K562 (cell line): Measurements from ENCODE around the gene MAU2. TPM values are rescaled to one million over a fixed set of nuclear protein-coding genes. Genes with fewer than 3 reads are reported as not detected.

ENCODE experiments used
- ATAC-seq: fragments of 200-7000 bp; cut with Tn5 transposase; 3 replicates; pipeline ENCODE4 v1.9.1; 2020; ENCODE audit warnings: moderate library complexity
- BruUV-seq: library from RNA; stranded (reverse); fragments of 400-500 nt; replicated peaks from 2 replicates; lab custom pipeline; 2021; lab: Mats Ljungman, UMichigan
- CTCF ChIA-PET: fragments of 300-600 bp; formaldehyde crosslinking; extraction: SDS; loops from one replicate; lab custom pipeline; 2021; ENCODE audit warnings: low intra/inter-chr PET ratio; lab: Yijun Ruan, JAX
- POLR2A ChIA-PET: fragments of 300-600, 350-650 bp; sonication (Branson Sonifier 250); formaldehyde crosslinking; extraction: SDS; loops from one replicate; lab custom pipeline; 2021; ENCODE audit warnings: antibody characterized with exemption, inconsistent platforms; lab: Yijun Ruan, JAX
- DNase-seq, 4 experiments: peaks; one replicate each; pipeline versions ENCODE4 v3.0.0 to v3.0.0-alpha.2; 2011 to 2018; ENCODE audit warnings: low spot score in 3 of 4, mixed read lengths in 3 of 4; ENCODE audit errors: extremely low read depth in 1 of 4
- FAIRE-seq: peaks from 2 replicates; lab custom pipeline; 2011; peaks lifted over from hg19 to GRCh38; lab: Jason Lieb, UNC
- H2AFZ ChIP-seq: 2 replicates; pipeline ENCODE4 v1.6.0; 2011; ENCODE audit warnings: low read depth, low read length, control low read depth, inconsistent platforms
- H3K27ac ChIP-seq: fragments of 200-600 bp; 3 replicates; pipeline ENCODE4 v1.8.0; 2011; ENCODE audit warnings: low read depth, mild to moderate bottlenecking, control low read depth, inconsistent platforms, low read length, moderate library complexity, mixed read lengths; ENCODE audit errors: extremely low read depth
- H3K27me3 ChIP-seq, 2 experiments: fragments of 300-600 bp in 1 of 2; 2 replicates in 1 of 2; 3 replicates in 1 of 2; pipeline versions ENCODE4 v1.6.0 to v1.8.0; 2011; ENCODE audit warnings: inconsistent platforms in 2 of 2, low read length in 2 of 2, mild to moderate bottlenecking in 1 of 2, mixed read lengths in 1 of 2, moderate library complexity in 1 of 2; ENCODE audit not compliant: control insufficient read depth in 2 of 2, insufficient read depth in 2 of 2
- H3K36me3 ChIP-seq: fragments of 300-600 bp; 3 replicates; pipeline ENCODE4 v1.8.0; 2011; ENCODE audit warnings: mild to moderate bottlenecking, low read length, inconsistent platforms; ENCODE audit not compliant: control insufficient read depth, insufficient read depth
- H3K4me1 ChIP-seq, 2 experiments: fragments of 200-600 bp in 1 of 2; replicated peaks in 1 of 2; 2 replicates in 1 of 2; 3 replicates in 1 of 2; pipeline versions ENCODE4 v1.5.1 to v1.8.0; 2011; ENCODE audit warnings: inconsistent platforms in 2 of 2, low read length in 2 of 2, mild to moderate bottlenecking in 1 of 2, mixed read lengths in 1 of 2, moderate library complexity in 1 of 2; ENCODE audit not compliant: control insufficient read depth in 2 of 2, insufficient read depth in 2 of 2
- H3K4me2 ChIP-seq: 2 replicates; pipeline ENCODE4 v1.6.1; 2011; ENCODE audit warnings: low read length, control low read depth, inconsistent platforms, mixed read lengths; ENCODE audit not compliant: insufficient read depth
- H3K4me3 ChIP-seq: fragments of 200-600 bp; sonication (generic), shearing (Covaris generic); 2 replicates; pipeline ENCODE4 v1.5.1; 2016; ENCODE audit warnings: control low read depth, inconsistent platforms
- H3K79me2 ChIP-seq: fragments of 200-600 bp; 3 replicates; pipeline ENCODE4 v1.8.0; 2011; ENCODE audit warnings: low read length, inconsistent platforms; ENCODE audit not compliant: control insufficient read depth, insufficient read depth
- H3K9ac ChIP-seq, 2 experiments: 2 replicates each; pipeline versions ENCODE4 v1.6.0 to v1.6.1; 2011; ENCODE audit warnings: low read depth in 2 of 2, low read length in 2 of 2, control low read depth in 1 of 2, inconsistent platforms in 1 of 2, mild to moderate bottlenecking in 1 of 2, mixed read lengths in 1 of 2; ENCODE audit not compliant: insufficient read depth in 1 of 2
- H3K9me1 ChIP-seq: one replicate; pipeline ENCODE4 v1.6.0; 2011; ENCODE audit warnings: inconsistent platforms, mild to moderate bottlenecking, low read length, moderate library complexity; ENCODE audit not compliant: control insufficient read depth, insufficient read depth
- H3K9me3 ChIP-seq: replicated peaks from 2 replicates; pipeline ENCODE4 v1.5.1; 2011; ENCODE audit warnings: low read depth, low read length, inconsistent platforms; ENCODE audit not compliant: control insufficient read depth, insufficient read depth
- H4K20me1 ChIP-seq: replicated peaks from 2 replicates; pipeline ENCODE4 v1.6.1; 2011; ENCODE audit warnings: low read length, inconsistent platforms, mixed read lengths; ENCODE audit not compliant: control insufficient read depth, insufficient read depth
- ATF1 ChIP-seq, 2 experiments: fragments of 450-650 bp in 1 of 2; IDR thresholded peaks; 2 replicates each; pipeline ENCODE4 v1.6.1; 2016; ENCODE audit warnings: missing compliant biosample characterization in 1 of 2, missing genetic modification characterization in 1 of 2
- CBFA2T2 ChIP-seq: fragments of 450-650 bp; conservative IDR thresholded peaks from 2 replicates; pipeline ENCODE4 v1.6.1; 2017; ENCODE audit warnings: mild to moderate bottlenecking
- CTBP1 ChIP-seq: fragments of 450-650 bp; IDR thresholded peaks from 2 replicates; pipeline ENCODE4 v1.6.1; 2016; ENCODE audit warnings: borderline replicate concordance
- L3MBTL2 ChIP-seq: fragments of 450-650 bp; IDR thresholded peaks from 2 replicates; pipeline ENCODE4 v1.6.1; 2016; ENCODE audit warnings: mild to moderate bottlenecking, moderate library complexity
- MAFK ChIP-seq: IDR thresholded peaks from 2 replicates; pipeline ENCODE4 v1.6.1; 2011; ENCODE audit warnings: low read length, improper control_type of control experiment
- MYC ChIP-seq, 2 experiments: fragments of 250-450 bp in 1 of 2; sonication (Bioruptor Pico) in 1 of 2; IDR thresholded peaks; 2 replicates each; pipeline versions ENCODE4 v1.5.1 to v1.6.1; 2012 to 2021; ENCODE audit warnings: low read depth in 2 of 2, borderline replicate concordance in 1 of 2, improper control_type of control experiment in 1 of 2, low read length in 1 of 2, mild to moderate bottlenecking in 1 of 2, moderate library complexity in 1 of 2
- RAD51 ChIP-seq: fragments of 450-650 bp; IDR thresholded peaks from 2 replicates; pipeline ENCODE4 v1.7.1; 2016; ENCODE audit warnings: low read depth, mild to moderate bottlenecking, borderline replicate concordance
- SUPT5H ChIP-seq: fragments of 450-650 bp; IDR thresholded peaks from 2 replicates; pipeline ENCODE4 v1.6.1; 2016
- TBP ChIP-seq: optimal IDR thresholded peaks from 2 replicates; pipeline ENCODE3; 2011; ENCODE audit warnings: low read depth, low read length, improper control_type of control experiment
- ZBTB17 ChIP-seq: fragments of 450-650 bp; formaldehyde crosslinking; IDR thresholded peaks from 2 replicates; pipeline ENCODE4 v1.4.0; 2020; ENCODE audit warnings: mild to moderate bottlenecking
- WGBS: fragments of 100-300 bp; shearing (Covaris generic); methylation state at CpG from one replicate; pipeline ENCODE4 v1.1.6; 2016; ENCODE audit warnings: low coverage, mixed read lengths; ENCODE audit not compliant: insufficient coverage; ENCODE audit errors: missing lambda C conversion rate; 5-methylcytosine and 5-hydroxymethylcytosine counted together
- in situ Hi-C: fragments of 300-500 bp; cut with MboI; formaldehyde crosslinking; loops from 4 replicates; pipeline ENCODE4 v1.15.0; 2018; ENCODE audit warnings: inconsistent platforms, mixed read lengths
- intact Hi-C: fragments of 100-400 bp; cut with micrococcal nuclease; formaldehyde crosslinking; loops from 2 replicates; pipeline ENCODE4 v1.14.2; 2022
- polyA plus RNA-seq, 8 experiments: library from polyadenylated mRNA; depleted of rRNA in 4 of 8; stranded (reverse) in 5 of 8; unstranded in 3 of 8; fragments of >200 nt; fragmentation: Nextera tagmentation in 2 of 8; fragmentation: Illumina TruSeq in 1 of 8; extraction: Ambion mirVana in 2 of 8; extraction: Trizol in 1 of 8; gene quantifications; 2 replicates each; pipeline versions ENCODE4 v1.2.1 to v1.2.3, GENCODE V29; 2011 to 2014; ENCODE audit warnings: inconsistent platforms in 1 of 8, missing spikeins in 1 of 8
- total RNA-seq, 7 experiments: library from RNA; depleted of rRNA in 6 of 7; stranded (reverse); fragments of >200 nt in 6 of 7; fragmentation: Illumina TruSeq in 2 of 7; extraction: Trizol in 2 of 7; gene quantifications; 2 replicates each; pipeline versions ENCODE4 v1.2.1 to v1.2.3, GENCODE V29; 2011 to 2021; ENCODE audit warnings: low replicate concordance in 1 of 7
- TF ChIP-seq, protein P1 (sequence below): fragments of 150-350 bp; conservative IDR thresholded peaks from 2 replicates; pipeline ENCODE4 v1.6.1; 2014; ENCODE audit warnings: low read length
- TF ChIP-seq, protein P2 (sequence below): sonication (generic); formaldehyde crosslinking; IDR thresholded peaks from 2 replicates; pipeline ENCODE4 v1.8.0; 2022; ENCODE audit warnings: mild to moderate bottlenecking, low read depth, missing genetic modification reagents
- TF ChIP-seq, protein P3 (sequence below): fragments of 450-650 bp; IDR thresholded peaks from 2 replicates; pipeline ENCODE4 v1.6.1; 2014; ENCODE audit warnings: low read depth, mild to moderate bottlenecking, moderate library complexity, borderline replicate concordance
- TF ChIP-seq, protein P4 (sequence below), 2 experiments: fragments of 200-800 bp in 1 of 2; sonication (Bioruptor generic) in 1 of 2; sonication (generic) in 1 of 2; formaldehyde crosslinking in 1 of 2; IDR thresholded peaks in 1 of 2; conservative IDR thresholded peaks in 1 of 2; 2 replicates each; pipeline versions ENCODE4 v1.5.0 to v1.6.1; 2016 to 2020; ENCODE audit warnings: missing compliant biosample characterization in 1 of 2, missing genetic modification characterization in 1 of 2, missing genetic modification reagents in 1 of 2

MAU2 gene
- total and polyA plus RNA-seq, 9 of the 15 experiments (the other 6 are each of a cell fraction or from before 2014, with no cell fraction given), result 1.2 to 48.1 (median 19.4) TPM

DNA sequence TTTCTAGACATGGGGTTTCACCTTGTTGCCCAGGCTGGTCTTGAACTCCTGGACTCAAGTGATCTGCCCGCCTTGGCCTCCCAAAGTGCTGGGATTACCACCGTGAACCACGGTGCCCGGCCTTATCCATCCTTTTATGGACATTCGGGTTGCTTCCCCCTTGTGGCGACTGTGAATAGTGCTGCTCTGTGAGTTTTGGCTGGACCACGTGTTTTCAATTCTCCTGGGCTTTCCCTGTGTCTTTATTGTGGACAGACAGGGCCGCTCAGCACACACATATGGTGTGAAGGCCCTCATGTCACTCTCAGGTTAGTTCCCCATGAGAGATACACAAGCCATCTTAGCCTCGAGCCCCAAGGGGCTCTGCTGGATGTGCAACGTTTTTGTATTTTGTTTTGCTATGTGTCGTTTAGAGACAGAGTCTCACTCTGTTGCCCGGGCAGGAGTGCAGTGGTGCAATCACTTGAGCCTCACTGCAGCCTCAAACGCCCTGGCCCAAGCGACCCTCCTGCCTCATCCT lies 40.5 kb downstream of the MAU2 start:
- ChIA-PET POLR2A (interaction anchor here (1.0 to 1.3 kb wide), 2 partner anchors 14 to 24 kb away, joined by 3 read pairs; no protein-coding TSS in a partner anchor), CTCF (interaction anchor here (0.8 to 2.0 kb wide), 2 partner anchors 117 to 129 kb away, joined by 3 to 7 read pairs; no protein-coding TSS in a partner anchor)
- ATAC-seq (peak; percentile 85), DNase-seq (peak; percentile 71 to 90 (median 78)), FAIRE-seq (peak; percentile 93)
- peak overlapping the region; percentile 18 to 43; a peak in 3 of 4 replicates for H3K9ac ChIP-seq
- peak overlapping the region; percentile 16; the same call in 2 of the 3 replicates for H3K27ac ChIP-seq
- intact Hi-C loops (loop anchor here (5.0 kb wide), 1 partner anchor 174 kb away; no protein-coding TSS in a partner anchor), in situ Hi-C loops (no loop called here)
- no peaks in the 10 kb centered on the region for H4K20me1 ChIP-seq
- BruUV-seq, result no TSS peak
- H3K36me3 ChIP-seq, result peaks cover 8% of the 10 kb centered on the region; the same call in 2 of the 3 replicates
- H3K79me2 ChIP-seq, result no peaks in the 10 kb centered on the region
- peak overlapping the region; percentile 92 for H2AFZ ChIP-seq
- peak overlapping the region; percentile 33; the same call in 1 of the 2 replicates for H3K4me2 ChIP-seq
- 14% methylated on average over 14 of the region's 14 CpGs for WGBS
- H3K4me1 ChIP-seq, result peaks cover 7 to 26% of the 10 kb centered on the region in 2 experiments; a peak in 4 of 5 replicates
- H3K4me3 ChIP-seq, result no peak overlapping the region
- no peaks in the 10 kb centered on the region for H3K27me3 ChIP-seq
- no peaks in the 10 kb centered on the region for H3K9me3 ChIP-seq
- no peaks in the 10 kb centered on the region for H3K9me1 ChIP-seq
- TF ChIP-seq CTBP1 (peak; percentile 56; the same call in 1 of the 2 replicates), L3MBTL2 (peak; percentile 91), TBP (peak; percentile 24), RAD51 (peak; percentile 74; the same call in 1 of the 2 replicates), MAFK (no peak), CBFA2T2 (0 out of 2 replicates have a peak, but pooled peaks have one; percentile 17), MYC (IDR thresholded peaks at IDR 0.05; ENCODE audit: low read depth, low read length) (peak; percentile 97), MYC (CRISPR knock-in tag; IDR thresholded peaks at IDR 0.05; ENCODE audit: borderline replicate concordance, low read depth) (0 out of 2 replicates have a peak, but pooled peaks have one; percentile 30), ATF1 (CRISPR knock-in tag; IDR thresholded peaks at IDR 0.05) (no peak), ATF1 (tag; IDR thresholded peaks at IDR 0.05) (0 out of 2 replicates have a peak, but pooled peaks have one; percentile 21), SUPT5H (no peak), ZBTB17 (CRISPR knock-in tag) (no peak)
- TF ChIP-seq, protein P1, sequence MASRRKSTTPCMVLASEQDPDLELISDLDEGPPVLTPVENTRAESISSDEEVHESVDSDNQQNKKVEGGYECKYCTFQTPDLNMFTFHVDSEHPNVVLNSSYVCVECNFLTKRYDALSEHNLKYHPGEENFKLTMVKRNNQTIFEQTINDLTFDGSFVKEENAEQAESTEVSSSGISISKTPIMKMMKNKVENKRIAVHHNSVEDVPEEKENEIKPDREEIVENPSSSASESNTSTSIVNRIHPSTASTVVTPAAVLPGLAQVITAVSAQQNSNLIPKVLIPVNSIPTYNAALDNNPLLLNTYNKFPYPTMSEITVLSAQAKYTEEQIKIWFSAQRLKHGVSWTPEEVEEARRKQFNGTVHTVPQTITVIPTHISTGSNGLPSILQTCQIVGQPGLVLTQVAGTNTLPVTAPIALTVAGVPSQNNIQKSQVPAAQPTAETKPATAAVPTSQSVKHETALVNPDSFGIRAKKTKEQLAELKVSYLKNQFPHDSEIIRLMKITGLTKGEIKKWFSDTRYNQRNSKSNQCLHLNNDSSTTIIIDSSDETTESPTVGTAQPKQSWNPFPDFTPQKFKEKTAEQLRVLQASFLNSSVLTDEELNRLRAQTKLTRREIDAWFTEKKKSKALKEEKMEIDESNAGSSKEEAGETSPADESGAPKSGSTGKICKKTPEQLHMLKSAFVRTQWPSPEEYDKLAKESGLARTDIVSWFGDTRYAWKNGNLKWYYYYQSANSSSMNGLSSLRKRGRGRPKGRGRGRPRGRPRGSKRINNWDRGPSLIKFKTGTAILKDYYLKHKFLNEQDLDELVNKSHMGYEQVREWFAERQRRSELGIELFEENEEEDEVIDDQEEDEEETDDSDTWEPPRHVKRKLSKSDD, result no peak
- TF ChIP-seq, protein P2, sequence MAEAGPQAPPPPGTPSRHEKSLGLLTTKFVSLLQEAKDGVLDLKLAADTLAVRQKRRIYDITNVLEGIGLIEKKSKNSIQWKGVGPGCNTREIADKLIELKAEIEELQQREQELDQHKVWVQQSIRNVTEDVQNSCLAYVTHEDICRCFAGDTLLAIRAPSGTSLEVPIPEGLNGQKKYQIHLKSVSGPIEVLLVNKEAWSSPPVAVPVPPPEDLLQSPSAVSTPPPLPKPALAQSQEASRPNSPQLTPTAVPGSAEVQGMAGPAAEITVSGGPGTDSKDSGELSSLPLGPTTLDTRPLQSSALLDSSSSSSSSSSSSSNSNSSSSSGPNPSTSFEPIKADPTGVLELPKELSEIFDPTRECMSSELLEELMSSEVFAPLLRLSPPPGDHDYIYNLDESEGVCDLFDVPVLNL (CRISPR knock-in tag), result no peak
- TF ChIP-seq, protein P3, sequence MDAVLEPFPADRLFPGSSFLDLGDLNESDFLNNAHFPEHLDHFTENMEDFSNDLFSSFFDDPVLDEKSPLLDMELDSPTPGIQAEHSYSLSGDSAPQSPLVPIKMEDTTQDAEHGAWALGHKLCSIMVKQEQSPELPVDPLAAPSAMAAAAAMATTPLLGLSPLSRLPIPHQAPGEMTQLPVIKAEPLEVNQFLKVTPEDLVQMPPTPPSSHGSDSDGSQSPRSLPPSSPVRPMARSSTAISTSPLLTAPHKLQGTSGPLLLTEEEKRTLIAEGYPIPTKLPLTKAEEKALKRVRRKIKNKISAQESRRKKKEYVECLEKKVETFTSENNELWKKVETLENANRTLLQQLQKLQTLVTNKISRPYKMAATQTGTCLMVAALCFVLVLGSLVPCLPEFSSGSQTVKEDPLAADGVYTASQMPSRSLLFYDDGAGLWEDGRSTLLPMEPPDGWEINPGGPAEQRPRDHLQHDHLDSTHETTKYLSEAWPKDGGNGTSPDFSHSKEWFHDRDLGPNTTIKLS, result no peak
- TF ChIP-seq, protein P4, sequence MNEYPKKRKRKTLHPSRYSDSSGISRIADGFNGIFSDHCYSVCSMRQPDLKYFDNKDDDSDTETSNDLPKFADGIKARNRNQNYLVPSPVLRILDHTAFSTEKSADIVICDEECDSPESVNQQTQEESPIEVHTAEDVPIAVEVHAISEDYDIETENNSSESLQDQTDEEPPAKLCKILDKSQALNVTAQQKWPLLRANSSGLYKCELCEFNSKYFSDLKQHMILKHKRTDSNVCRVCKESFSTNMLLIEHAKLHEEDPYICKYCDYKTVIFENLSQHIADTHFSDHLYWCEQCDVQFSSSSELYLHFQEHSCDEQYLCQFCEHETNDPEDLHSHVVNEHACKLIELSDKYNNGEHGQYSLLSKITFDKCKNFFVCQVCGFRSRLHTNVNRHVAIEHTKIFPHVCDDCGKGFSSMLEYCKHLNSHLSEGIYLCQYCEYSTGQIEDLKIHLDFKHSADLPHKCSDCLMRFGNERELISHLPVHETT (CRISPR knock-in tag; conservative IDR thresholded peaks at IDR 0.05 in 1 of 2, IDR thresholded peaks at IDR 0.05 in 1 of 2), result no peak
